Left lung (tissue), 10 donors: ENCODE measurements around the gene MRPL23. TPM values are rescaled to one million over a fixed set of nuclear protein-coding genes. Genes with fewer than 3 reads are reported as not detected.

Source experiments
- ATAC-seq: fragments of 200-7000 bp; cut with Tn5 transposase; one replicate; pipeline ENCODE4 v1.9.1; 2020; ENCODE audit warnings: moderate library complexity
- DNase-seq, 4 donors: peaks; one replicate each; pipeline ENCODE4 v3.0.0-alpha.2; 2013 to 2020
- H3K27ac ChIP-seq, 2 donors: fragments of 200-600 bp; sonication (generic) in 1 of 2; one replicate each; pipeline versions ENCODE4 v1.5.0 to v1.8.0; 2020 to 2021
- H3K27me3 ChIP-seq, 2 donors: fragments of 200-600 bp; sonication (generic) in 1 of 2; one replicate each; pipeline versions ENCODE4 v1.5.0 to v1.8.0; 2020 to 2021
- H3K36me3 ChIP-seq, 2 donors: fragments of 200-600 bp; sonication (generic) in 1 of 2; one replicate each; pipeline versions ENCODE4 v1.5.0 to v1.8.0; 2020 to 2021
- H3K4me1 ChIP-seq, 2 donors: fragments of 200-600 bp; one replicate each; pipeline ENCODE4 v1.8.0; 2021
- H3K4me3 ChIP-seq, 2 donors: fragments of 200-600 bp; sonication (generic) in 1 of 2; one replicate each; pipeline versions ENCODE4 v1.5.0 to v1.8.0; 2020 to 2021; ENCODE audit warnings: mild to moderate bottlenecking in 1 of 2
- H3K9me3 ChIP-seq, 2 donors: fragments of 200-600 bp; sonication (generic) in 1 of 2; one replicate each; pipeline versions ENCODE4 v1.5.0 to v1.8.0; 2020 to 2021
- CTCF ChIP-seq, 2 donors: fragments of 200-600 bp; sonication (generic) in 1 of 2; IDR thresholded peaks; one replicate each; pipeline versions ENCODE4 v1.5.0 to v1.8.0; 2021; ENCODE audit warnings: antibody characterized with exemption in 2 of 2
- intact Hi-C, 2 donors: fragments of 100-400 bp; cut with DNase I; formaldehyde crosslinking; loops; one replicate each; pipeline versions ENCODE4 v1.11.2 to v1.14.2; 2022
- polyA plus RNA-seq, 6 donors: library from polyadenylated mRNA; unstranded; fragments of 120-200 nt; gene quantifications; one replicate each; pipeline ENCODE4 v1.2.1, GENCODE V29; 2013; ENCODE audit not compliant: insufficient read length in 6 of 6
- total RNA-seq, 2 donors: library from RNA; stranded (reverse); fragmentation: NEBNext Ultra II Directional; extraction: Animal tissue kit (Norgen Biotek cat#: 25700); gene quantifications; one replicate each; pipeline ENCODE4 v1.2.1, GENCODE V29; 2021
- donor health status: DM: no; HTN: yes; CAD: no.
- donor health status: DM: no; HTN: no; CAD: no.

The MRPL23 gene
- total and polyA plus RNA-seq, 8 donors = 35.1 to 71.6 (median 48.6) TPM

- DNase-seq (peak in 1 of 4 donors; percentile 12), ATAC-seq (no peak)
- no peaks in the 10 kb centered on the region for H3K36me3 ChIP-seq
- H3K27me3 ChIP-seq = no peaks in the 10 kb centered on the region
- no peaks in the 10 kb centered on the region for H3K9me3 ChIP-seq
- no peak overlapping the region for H3K4me3 ChIP-seq
- no peaks in the 10 kb centered on the region for H3K4me1 ChIP-seq
- intact Hi-C loops = no loop called here
- H3K27ac ChIP-seq = no peak overlapping the region
- TF ChIP-seq CTCF (IDR thresholded peaks at IDR 0.05) = no peak
Observed at GRCh38 chr11:1994121-1994520, 47.0 kb downstream of the MRPL23 start.

- H3K4me1 ChIP-seq = no peaks in the 10 kb centered on the region
- no peak within 1 kb of the TSS for H3K4me3 ChIP-seq
- no peaks in the 10 kb centered on the region for H3K36me3 ChIP-seq
- DNase-seq (no peak), ATAC-seq (peak; percentile 50)
- H3K27me3 ChIP-seq = no peaks in the 10 kb centered on the region
- TF ChIP-seq CTCF (IDR thresholded peaks at IDR 0.05) = no peak
- intact Hi-C loops = no loop called here
- no peaks in the 10 kb centered on the region for H3K9me3 ChIP-seq
- no peak within 1 kb of the TSS for H3K27ac ChIP-seq
Observed at GRCh38 chr11:1997755-1998154, 50.6 kb downstream of the MRPL23 start, which contains the start of gene H19. Gene H19 (minus strand): TSS chr11:1997842.

- no peak overlapping the region for H3K27ac ChIP-seq
- no peak for TF ChIP-seq CTCF (IDR thresholded peaks at IDR 0.05)
- no peaks in the 10 kb centered on the region for H3K27me3 ChIP-seq
- DNase-seq (no peak), ATAC-seq (peak; percentile 71)
- intact Hi-C loops = no loop called here
- no peaks in the 10 kb centered on the region for H3K9me3 ChIP-seq
- no peak overlapping the region for H3K4me3 ChIP-seq
- no peaks in the 10 kb centered on the region for H3K4me1 ChIP-seq
- no peaks in the 10 kb centered on the region for H3K36me3 ChIP-seq
Observed at GRCh38 chr11:1998290-1998689, 51.2 kb downstream of the MRPL23 start.

DNA sequence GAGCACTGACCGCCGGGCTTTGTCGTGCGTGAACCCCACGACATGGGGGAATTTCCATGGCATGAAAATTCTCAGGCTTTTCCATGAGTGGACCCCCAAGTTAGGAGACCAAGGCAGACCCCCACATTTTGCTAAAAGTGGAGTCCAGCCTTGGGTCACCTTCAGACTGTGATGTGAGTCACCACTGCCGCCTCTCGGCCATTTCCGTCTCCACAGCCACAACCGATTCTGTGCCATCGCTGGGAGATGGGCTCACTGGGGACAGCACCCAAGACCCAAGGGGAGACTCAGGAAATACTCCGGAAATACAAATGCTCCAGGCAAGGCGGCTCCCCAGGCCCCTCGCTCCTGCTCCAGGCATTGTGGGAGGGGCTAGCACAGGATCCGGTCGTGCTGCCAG lies 51.7 kb downstream of the MRPL23 start:
- TF ChIP-seq CTCF (IDR thresholded peaks at IDR 0.05) = no peak
- DNase-seq (no peak), ATAC-seq (peak; percentile 30)
- Histone ChIP-seq H3K4me3 (no peak overlapping the region), H3K27me3 (no peaks in the 10 kb centered on the region), H3K36me3 (no peaks in the 10 kb centered on the region), H3K4me1 (no peaks in the 10 kb centered on the region), H3K27ac (no peak overlapping the region), H3K9me3 (no peaks in the 10 kb centered on the region)
- intact Hi-C loops = no loop called here

DNA sequence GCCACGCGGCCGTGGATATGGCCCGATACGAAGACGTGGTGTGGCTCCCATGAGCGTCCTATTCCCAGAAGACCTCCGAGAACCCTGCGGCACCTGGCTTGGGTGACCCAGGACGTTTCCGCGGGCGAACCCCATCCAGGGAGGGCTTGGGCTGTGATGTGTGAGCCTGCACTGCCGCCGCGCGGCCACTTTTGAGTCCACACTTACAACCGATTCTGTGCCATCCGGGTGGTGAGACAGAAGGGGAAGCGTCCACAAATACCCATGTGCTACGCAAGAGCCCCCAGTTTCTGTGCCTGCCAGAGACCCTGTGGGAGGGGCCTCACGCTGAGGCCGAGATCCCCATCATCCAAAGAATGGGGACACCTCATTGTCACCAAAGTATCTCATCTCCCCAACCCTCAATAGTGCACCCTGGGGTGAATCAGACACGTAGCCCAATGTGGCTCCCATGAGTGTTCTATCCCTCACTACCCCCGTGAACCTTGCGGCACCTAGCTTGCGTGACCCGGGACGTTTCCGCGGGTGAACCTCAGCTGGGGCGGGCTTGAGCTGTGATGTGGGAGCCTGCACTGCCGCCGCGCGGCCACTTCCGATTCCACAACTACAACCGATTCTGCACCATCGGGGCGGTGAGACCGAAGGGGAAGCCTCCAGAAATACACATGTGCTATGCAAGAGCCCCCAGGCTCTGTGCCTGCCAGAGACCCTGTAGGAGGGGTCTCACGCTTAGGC lies 55.1 kb downstream of the MRPL23 start:
- H3K27ac ChIP-seq = no peak overlapping the region
- intact Hi-C loops = no loop called here

More for the DNA sequence above, 55.1 kb downstream of the MRPL23 start:
- H3K4me1 ChIP-seq = no peaks in the 10 kb centered on the region
- H3K4me3 ChIP-seq = no peak overlapping the region
- no peak for TF ChIP-seq CTCF (IDR thresholded peaks at IDR 0.05)
- H3K27me3 ChIP-seq = no peaks in the 10 kb centered on the region
- peak; percentile 56 for ATAC-seq
- no peaks in the 10 kb centered on the region for H3K9me3 ChIP-seq
- no peaks in the 10 kb centered on the region for H3K36me3 ChIP-seq
- no peak for DNase-seq
